ENCODE results near the gene P4HTM.
"Not testable (repeated sequence)": the region's sequence is repeated elsewhere in the genome, so short reads cannot be mapped to it uniquely, and the experiment has no call there.

P4HTM gene

GRCh38 chr3:49007068-49007770 lies 17.2 kb downstream of the P4HTM start, which contains the start of gene WDR6:
WDR6 (plus strand) TSS chr3:49007391; CDS start chr3:49007432, 41 bp downstream.
- Mint-ChIP-seq H3K27me3 (ENCODE audit: low read depth, poor library complexity) (peaks cover 3% of the 10 kb centered on the region), H3K36me3 (ENCODE audit: low read depth) (peaks cover 21% of the 10 kb centered on the region), H3K9me3 (no peaks in the 10 kb centered on the region), H3K27ac (peak within 1 kb of the TSS; percentile 99), H3K4me3 (peak within 1 kb of the TSS; percentile 98), H3K4me1 (peaks cover 23% of the 10 kb centered on the region)
- DNase-seq: peak; percentile 94
- TF ChIP-seq CTCF (IDR thresholded peaks at IDR 0.05): peak; percentile 15

DNA sequence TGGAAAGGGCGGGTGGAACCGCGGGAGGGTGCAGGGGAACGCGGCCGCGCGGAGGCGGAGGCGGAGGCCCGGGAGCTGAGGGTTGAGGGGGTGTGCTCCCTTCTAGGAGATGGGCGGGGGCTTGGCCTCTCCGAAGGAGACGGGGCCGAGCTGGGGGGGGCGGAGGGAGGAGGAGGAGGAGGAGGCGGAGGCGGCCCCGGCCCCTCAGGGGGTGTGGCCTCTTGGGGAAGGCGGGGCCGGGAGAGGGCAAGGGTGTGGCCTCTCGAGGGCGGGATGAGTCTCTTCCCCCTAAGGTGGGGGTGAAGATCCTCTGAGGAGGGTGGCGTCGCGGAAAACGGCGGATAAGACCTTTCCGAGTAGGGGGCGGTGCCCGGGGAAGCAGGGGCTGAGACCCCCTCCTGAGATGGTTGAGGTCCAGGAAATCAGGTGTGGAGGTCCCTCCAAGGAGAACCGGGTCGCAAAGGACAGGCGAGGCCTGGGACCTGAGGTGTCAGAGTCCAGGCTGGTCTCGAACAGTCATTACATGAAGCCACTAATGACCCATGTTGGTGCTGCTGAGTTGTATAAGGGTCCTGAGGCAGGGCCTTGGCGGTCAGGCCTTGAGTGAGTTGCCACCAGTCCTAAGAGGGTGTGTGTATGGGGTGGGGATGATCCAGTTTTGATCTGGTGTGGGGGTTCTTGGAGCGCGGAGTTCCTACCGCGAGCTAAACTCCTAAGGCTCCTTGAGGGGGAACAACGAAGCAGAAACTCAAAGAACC lies 17.9 kb downstream of the P4HTM start:
- Mint-ChIP-seq H3K27ac (peak overlapping the region; percentile 99), H3K9me3 (no peaks in the 10 kb centered on the region), H3K27me3 (ENCODE audit: low read depth, poor library complexity) (no peaks in the 10 kb centered on the region), H3K4me1 (peaks cover 23% of the 10 kb centered on the region), H3K36me3 (ENCODE audit: low read depth) (peaks cover 20% of the 10 kb centered on the region), H3K4me3 (peak overlapping the region; percentile 98)
- DNase-seq: peak; percentile 88
- no peak for TF ChIP-seq CTCF (IDR thresholded peaks at IDR 0.05)

DNA sequence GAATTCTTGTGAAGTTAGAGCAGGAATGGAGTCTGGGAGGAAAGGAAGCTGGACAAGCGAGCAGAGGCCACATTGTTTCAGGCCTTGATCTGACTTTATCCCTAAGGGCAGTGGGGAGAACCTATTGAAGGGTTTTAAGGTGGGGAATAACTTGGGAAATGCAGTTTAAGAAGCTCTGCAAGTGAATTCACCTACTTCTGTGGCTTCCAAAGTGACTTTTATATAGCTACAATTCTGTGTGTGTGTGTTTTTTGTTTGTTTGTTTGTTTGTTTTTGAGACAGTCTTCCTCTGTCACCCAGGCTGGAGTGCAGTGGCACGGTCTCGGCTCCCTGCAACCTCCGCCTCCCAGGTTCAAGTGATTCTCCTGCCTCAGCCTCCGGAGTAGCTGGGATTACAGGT lies 18.6 kb downstream of the P4HTM start:
- Mint-ChIP-seq H3K4me1 (peaks cover 23% of the 10 kb centered on the region), H3K27ac (peak overlapping the region; percentile 58), H3K4me3 (peak overlapping the region; percentile 98), H3K36me3 (ENCODE audit: low read depth) (peaks cover 20% of the 10 kb centered on the region)
- H3K27me3 Mint-ChIP-seq (ENCODE audit: low read depth, poor library complexity); DNase-seq; H3K9me3 Mint-ChIP-seq: not testable (repeated sequence)

GRCh38 chr3:49009396-49009795 lies 19.4 kb downstream of the P4HTM start:
- Mint-ChIP-seq H3K4me3 (peak overlapping the region; percentile 60), H3K4me1 (peaks cover 23% of the 10 kb centered on the region), H3K36me3 (ENCODE audit: low read depth) (peaks cover 25% of the 10 kb centered on the region), H3K27me3 (ENCODE audit: low read depth, poor library complexity) (no peaks in the 10 kb centered on the region), H3K27ac (no peak overlapping the region), H3K9me3 (no peaks in the 10 kb centered on the region)
- TF ChIP-seq CTCF (IDR thresholded peaks at IDR 0.05): no peak
- no peak for DNase-seq

- peaks cover 24% of the 10 kb centered on the region for H3K4me1 Mint-ChIP-seq
- H3K9me3 Mint-ChIP-seq: no peaks in the 10 kb centered on the region
- no peak overlapping the region for H3K27ac Mint-ChIP-seq
- no peak for TF ChIP-seq CTCF (IDR thresholded peaks at IDR 0.05)
- no peak overlapping the region for H3K4me3 Mint-ChIP-seq
- no peak for DNase-seq
- peaks cover 41% of the 10 kb centered on the region for H3K36me3 Mint-ChIP-seq (ENCODE audit: low read depth)
- H3K27me3 Mint-ChIP-seq (ENCODE audit: low read depth, poor library complexity): no peaks in the 10 kb centered on the region
Measured at GRCh38 chr3:49012441-49013017, 22.5 kb downstream of the P4HTM start.

DNA sequence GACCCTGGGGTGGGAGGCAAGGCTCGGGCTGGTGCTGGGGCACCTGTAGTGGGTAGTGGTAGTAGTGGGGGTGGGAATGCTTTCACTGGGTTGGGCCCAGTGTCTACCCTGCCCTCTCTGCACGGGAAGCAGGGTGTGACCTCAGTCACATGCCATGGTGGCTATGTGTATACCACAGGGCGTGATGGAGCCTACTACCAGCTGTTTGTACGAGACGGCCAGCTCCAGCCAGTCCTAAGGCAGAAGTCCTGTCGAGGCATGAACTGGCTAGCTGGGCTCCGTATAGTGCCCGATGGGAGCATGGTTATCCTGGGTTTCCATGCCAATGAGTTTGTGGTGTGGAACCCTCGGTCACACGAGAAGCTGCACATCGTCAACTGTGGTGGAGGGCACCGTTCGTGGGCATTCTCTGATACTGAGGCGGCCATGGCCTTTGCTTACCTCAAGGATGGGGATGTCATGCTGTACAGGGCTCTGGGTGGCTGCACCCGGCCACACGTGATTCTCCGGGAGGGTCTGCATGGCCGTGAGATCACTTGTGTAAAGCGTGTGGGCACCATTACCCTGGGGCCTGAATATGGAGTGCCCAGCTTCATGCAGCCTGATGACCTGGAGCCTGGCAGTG lies 23.2 kb downstream of the P4HTM start:
- H3K27me3 Mint-ChIP-seq (ENCODE audit: low read depth, poor library complexity): no peaks in the 10 kb centered on the region
- no peak for DNase-seq
- no peaks in the 10 kb centered on the region for H3K9me3 Mint-ChIP-seq
- no peak overlapping the region for H3K4me3 Mint-ChIP-seq
- peaks cover 36% of the 10 kb centered on the region for H3K36me3 Mint-ChIP-seq (ENCODE audit: low read depth)
- TF ChIP-seq CTCF (IDR thresholded peaks at IDR 0.05): no peak
- H3K27ac Mint-ChIP-seq: no peak overlapping the region
- peaks cover 18% of the 10 kb centered on the region for H3K4me1 Mint-ChIP-seq

All from nephron progenitor cell (in vitro differentiated cells).